ENCODE data around the gene BARX1.
"Not testable (repeated sequence)": the region's sequence is repeated elsewhere in the genome, so short reads cannot be mapped to it uniquely, and the experiment has no call there.

BARX1 gene

GRCh38 chr9:93965830-93966577, 10.8 kb upstream of the BARX1 start:
- DNase-seq: no peak

DNA sequence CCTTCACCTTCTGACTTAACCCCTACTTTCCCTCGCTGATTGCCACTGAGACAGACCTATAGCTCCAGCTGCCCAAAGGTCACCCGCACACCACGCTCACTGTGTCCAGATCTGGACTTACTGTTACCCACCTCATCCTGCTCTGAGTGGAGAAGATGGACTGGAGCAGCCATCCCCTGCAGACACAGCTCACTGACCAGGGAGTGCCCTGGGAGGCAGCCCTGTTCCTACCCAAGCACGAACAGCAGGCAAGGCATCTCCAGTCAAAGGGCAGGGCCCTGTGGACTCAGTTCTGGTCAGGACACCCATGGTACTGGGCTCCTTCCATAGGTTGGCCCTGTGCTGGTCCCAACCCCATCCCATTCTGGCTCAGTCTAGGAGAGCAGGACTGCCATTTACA, 9.5 kb upstream of the BARX1 start:
- DNase-seq: no peak

DNA sequence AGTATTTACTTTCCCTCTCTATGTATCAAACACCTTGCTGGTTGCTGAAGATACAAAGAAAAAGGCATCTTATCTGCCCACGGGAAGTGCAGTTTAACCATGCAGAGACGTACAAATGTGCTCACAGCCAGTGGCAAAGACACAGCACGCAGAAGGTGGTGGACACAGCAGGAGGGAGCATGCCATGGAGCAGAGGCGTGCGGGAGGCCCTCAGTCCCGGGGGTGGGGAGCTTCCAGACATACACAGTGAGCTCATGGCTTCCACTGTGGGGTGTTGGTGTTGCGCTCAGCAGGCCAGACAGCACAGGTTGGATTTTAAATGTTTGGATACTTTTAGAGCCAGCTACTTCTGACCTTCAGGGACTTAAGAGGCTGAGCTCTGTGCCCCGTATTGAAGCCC, 8.8 kb upstream of the BARX1 start:
- no peak for DNase-seq

GRCh38 chr9:93963489-93963888, 8.3 kb upstream of the BARX1 start:
- DNase-seq: not testable (repeated sequence)

GRCh38 chr9:93962561-93963440, 7.6 kb upstream of the BARX1 start:
- DNase-seq: no peak

DNA sequence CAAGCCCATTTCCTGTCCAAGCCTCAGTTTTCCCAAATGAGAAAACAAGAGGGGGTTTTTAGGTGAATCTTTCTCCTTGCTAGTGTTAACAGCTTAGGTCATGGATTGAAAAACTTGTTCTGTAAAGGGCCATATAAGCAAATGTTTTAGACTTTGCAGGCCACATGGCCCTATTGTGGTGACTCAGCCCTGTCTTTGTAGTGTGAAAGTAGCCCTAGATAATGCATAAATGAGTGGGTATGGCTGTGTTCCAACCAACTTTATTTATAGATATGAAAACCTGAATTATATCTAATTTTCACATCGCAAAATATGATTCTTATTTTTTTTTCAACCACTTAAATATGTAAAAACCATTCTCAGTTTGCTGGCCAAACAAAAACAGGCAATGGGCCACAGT, 6.9 kb upstream of the BARX1 start:
- DNase-seq: no peak

DNA sequence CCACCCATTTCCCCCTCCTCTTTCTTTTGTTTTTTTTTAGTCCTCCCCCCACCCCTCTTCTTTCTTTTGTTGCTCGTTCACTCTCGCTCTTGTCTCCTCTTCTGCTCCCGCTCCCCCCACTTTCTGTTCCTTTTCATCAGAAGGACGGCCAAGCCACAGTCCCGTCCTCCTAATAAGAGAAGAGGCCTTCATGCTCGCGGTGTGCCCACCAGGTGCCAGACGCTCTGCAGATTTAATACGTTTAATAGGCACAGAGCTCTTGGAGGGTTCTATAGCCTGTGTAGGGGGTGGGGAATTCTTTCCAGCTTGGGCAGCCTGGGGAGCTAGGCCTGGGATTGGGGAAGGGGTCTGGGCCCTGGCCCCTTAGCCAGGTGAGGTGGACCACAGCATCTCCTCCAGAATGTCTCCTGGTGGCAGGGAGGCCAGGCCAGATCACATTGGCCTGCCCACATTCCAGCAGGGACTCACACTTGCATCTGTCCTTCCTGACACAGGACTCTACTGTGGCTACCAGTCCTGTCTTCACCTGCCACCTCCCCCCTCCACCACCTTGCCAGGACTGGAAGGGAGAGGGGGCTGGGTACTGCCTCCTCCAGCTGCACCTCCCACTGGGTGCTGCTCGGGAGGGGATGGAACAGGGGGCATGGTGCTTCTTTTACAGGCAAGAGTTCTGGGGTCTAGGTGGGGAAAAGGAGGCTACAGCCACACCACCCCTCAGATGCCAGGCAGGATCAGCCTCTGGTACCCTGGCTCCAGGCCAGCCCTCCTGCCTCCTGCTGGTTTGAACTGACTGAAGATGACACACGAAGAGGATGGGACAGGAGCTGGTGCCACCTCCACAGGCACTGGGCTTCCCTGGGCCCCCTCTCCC, 6.1 kb upstream of the BARX1 start:
- DNase-seq: no peak

DNA sequence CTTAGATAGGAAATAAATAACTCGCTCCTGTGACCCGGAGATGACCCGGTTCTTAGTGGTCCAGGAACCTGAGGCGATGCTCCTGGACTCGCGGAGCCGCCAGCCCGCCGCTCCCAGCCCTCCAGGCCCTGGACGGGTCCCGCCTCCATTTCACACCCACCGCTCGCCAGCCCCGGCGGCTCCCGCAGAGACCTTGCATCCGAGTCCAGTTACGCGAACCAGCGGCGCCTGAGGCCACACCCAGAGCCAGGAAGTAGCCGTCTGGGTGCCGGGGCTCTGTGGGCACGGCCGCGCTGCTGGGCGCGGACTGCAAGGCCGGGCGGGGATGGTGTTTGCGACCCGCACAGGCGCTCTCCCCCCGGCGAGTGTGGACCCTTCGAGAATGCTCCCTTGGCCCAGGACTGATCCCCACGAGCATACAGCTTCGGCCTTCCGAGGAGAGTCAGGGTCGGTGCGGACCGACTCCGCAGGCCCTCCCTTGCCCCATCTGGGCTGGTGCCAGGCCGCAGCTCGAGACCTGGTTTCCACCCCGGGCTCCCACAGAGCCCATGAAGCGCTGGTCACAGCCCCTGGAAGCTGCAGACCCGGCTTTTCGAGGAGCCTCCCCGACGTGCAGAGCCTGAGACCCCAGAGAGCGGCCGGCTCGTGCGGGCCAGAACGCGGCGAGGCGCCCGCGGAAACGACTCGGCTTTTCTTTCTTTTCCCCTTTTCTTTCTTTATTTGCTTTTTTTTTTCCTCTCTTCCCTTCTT, 5.2 kb upstream of the BARX1 start:
- DNase-seq: no peak

DNA sequence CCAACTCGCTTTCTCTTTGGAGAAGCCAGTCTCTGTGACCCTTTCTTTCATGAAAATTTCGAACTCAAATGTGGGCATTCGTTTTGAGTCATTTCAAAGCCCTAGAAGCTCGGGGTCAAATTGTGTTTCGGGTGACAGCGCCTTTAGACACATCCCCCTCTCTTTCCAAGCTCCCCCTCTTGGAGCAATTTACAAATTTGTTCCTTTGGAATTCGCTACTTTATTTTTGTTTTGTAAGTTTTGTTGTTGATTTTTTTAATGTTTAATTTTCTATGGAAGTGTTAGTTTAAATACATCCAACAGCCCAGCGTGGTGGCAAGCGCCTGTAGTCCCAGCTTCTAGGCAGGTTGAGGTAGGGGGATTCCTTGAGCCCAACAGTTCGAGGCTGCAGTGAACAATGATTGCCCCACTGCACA, 4.6 kb upstream of the BARX1 start:
- no peak for DNase-seq

DNA sequence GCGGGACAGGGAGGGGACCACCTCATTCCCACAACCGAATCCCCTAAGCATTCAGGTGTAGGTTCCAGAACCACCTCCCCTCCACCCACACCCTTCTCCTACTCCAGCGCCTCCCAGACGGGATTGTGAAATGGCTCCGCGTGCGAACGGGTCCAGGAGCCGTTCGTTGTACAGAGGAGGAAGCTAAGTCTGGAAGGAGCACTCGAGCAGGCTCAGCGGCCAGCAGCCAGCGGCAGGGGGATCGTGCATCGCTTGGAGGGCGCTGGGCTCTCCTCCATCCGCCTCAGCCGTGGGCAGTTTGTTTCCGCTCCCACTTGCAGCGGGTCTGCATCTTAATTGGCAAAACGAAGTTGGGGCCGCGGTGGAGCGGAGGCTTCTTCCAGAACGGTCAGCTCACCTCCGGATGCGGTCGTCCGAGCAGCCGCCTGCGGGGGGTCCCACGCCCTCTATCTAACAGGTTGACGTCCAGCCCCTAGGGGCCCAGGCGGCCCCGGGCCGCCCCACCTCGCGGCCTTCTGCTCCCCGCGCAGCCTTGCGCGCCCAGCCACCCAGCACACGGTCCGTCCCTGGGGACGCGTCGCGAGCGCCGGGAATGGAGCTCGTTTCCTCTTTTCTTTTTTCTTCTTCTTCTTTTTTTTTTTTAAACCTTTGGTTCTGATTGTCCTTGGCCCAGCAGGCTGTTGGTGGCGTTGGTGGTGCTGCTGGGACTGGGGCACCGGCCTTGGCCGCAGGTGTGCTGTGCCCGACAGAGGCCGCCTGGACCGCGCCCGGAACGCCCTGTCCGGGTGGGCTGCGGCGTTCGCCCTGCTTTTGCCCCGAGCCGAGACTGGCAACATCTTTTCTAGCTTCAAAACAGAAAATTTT, 3.9 kb upstream of the BARX1 start:
- no peak for DNase-seq

- no peak for DNase-seq
These were observed 3.1 kb upstream of the BARX1 start for GRCh38 chr9:93958121-93958818.

GRCh38 chr9:93955981-93956784, 1.0 kb upstream of the BARX1 start:
- DNase-seq: no peak

GRCh38 chr9:93954434-93955061, 607 bp downstream of the BARX1 start:
- no peak for DNase-seq

DNA sequence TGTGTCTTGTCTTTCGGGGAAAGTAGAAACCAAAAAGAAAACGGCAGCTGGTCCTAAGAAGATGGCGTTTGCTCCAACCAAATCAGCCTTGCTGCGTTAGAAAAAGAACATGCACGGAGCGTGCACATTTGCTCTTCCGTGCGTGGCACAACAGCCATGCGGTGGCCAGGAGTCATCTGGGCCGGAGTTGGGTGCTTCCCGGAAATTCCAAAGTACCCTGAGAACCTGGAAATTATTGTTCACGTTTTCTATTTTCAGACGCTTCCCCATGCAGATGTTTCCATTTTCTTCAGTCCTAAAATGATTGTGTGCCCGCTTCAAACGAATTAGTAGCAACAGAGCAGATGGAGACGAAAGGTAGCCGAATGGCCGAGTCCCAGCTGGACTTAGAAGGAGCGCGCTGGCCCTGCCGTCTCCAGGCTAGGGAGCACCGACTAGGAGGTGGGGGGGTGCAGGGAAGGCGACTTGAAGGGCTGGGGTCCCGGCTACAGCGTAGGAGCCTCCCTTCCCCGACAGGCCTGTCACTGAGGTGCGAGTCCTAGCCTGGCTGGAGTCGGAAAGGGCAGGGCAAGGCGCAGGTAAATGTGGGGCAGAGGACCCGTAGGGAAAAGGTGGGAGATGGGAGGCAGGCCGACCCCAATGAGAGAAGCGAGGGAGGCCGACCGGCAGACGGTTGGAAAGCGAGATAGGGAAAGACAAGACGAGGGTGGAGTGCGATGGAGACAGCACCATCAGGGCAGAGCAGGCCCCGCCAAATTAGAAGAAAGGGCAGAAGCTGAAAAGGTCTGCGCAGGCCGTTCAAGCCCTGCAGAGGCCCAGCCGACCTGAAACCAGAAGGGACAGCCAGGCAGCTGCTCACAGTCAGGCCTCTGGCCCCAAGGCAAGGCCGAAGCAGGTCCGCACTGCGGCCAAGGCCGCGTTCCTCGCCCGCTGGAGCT, 1.4 kb downstream of the BARX1 start:
- DNase-seq: no peak

- no peak for DNase-seq
These were observed 2.2 kb downstream of the BARX1 start for GRCh38 chr9:93952784-93953495.

GRCh38 chr9:93952119-93952783, 2.9 kb downstream of the BARX1 start:
- no peak for DNase-seq

GRCh38 chr9:93951655-93952118, 3.5 kb downstream of the BARX1 start:
- no peak for DNase-seq
